ENCODE data around the gene APBB3. TPM values are rescaled to one million over a fixed set of nuclear protein-coding genes. Genes with fewer than 3 reads are reported as not detected.
"Not testable (repeated sequence)": the region's sequence is repeated elsewhere in the genome, so short reads cannot be mapped to it uniquely, and the experiment has no call there.

The APBB3 gene
- total RNA-seq, 2 donors from 2014 or later = 7.4 to 8.3 TPM

- H3K4me1 ChIP-seq = peaks cover 0 to 24% of the 10 kb centered on the region in 2 donors
- DNase-seq (ENCODE audit: low spot score) = no peak
These were observed 31.9 kb upstream of the APBB3 start for GRCh38 chr5:140596321-140596741.

GRCh38 chr5:140595538-140596300 lies 31.3 kb upstream of the APBB3 start:
- Histone ChIP-seq H3K9me3 (no peaks in the 10 kb centered on the region), H3K4me1 (peaks cover 0 to 24% of the 10 kb centered on the region in 2 donors), H3K36me3 (no peaks in the 10 kb centered on the region), H3K27ac (peak overlapping the region; percentile 31 to 37), H3K27me3 (no peaks in the 10 kb centered on the region), H3K4me3 (no peak overlapping the region)
- TF ChIP-seq CTCF (IDR thresholded peaks at IDR 0.05) = no peak
- no peak for DNase-seq (ENCODE audit: low spot score)

More at GRCh38 chr5:140596321-140596741, 31.9 kb upstream of the APBB3 start:
- Histone ChIP-seq H3K9me3 (no peaks in the 10 kb centered on the region), H3K36me3 (no peaks in the 10 kb centered on the region), H3K27me3 (no peaks in the 10 kb centered on the region), H3K4me3 (no peak overlapping the region), H3K27ac (peak overlapping the region; percentile 31 to 37)
- no peak for TF ChIP-seq CTCF (IDR thresholded peaks at IDR 0.05)

GRCh38 chr5:140594169-140594568 lies 29.8 kb upstream of the APBB3 start:
- no peak overlapping the region for H3K27ac ChIP-seq
- peaks cover 0 to 27% of the 10 kb centered on the region in 2 donors for H3K4me1 ChIP-seq

GRCh38 chr5:140593070-140593469 lies 28.7 kb upstream of the APBB3 start:
- not testable (repeated sequence) for DNase-seq (ENCODE audit: low spot score); H3K4me3 ChIP-seq

More at GRCh38 chr5:140594169-140594568, 29.8 kb upstream of the APBB3 start:
- no peak for TF ChIP-seq CTCF (IDR thresholded peaks at IDR 0.05)
- Histone ChIP-seq H3K36me3 (no peaks in the 10 kb centered on the region), H3K9me3 (no peaks in the 10 kb centered on the region), H3K4me3 (no peak overlapping the region), H3K27me3 (no peaks in the 10 kb centered on the region)
- DNase-seq (ENCODE audit: low spot score) = no peak

GRCh38 chr5:140591747-140592372 lies 27.5 kb upstream of the APBB3 start:
- TF ChIP-seq CTCF (IDR thresholded peaks at IDR 0.05) = no peak
- Histone ChIP-seq H3K4me1 (peaks cover 0 to 32% of the 10 kb centered on the region in 2 donors), H3K9me3 (no peaks in the 10 kb centered on the region), H3K36me3 (no peaks in the 10 kb centered on the region), H3K27me3 (no peaks in the 10 kb centered on the region), H3K27ac (no peak overlapping the region), H3K4me3 (no peak overlapping the region)
- DNase-seq (ENCODE audit: low spot score) = no peak

More at GRCh38 chr5:140593070-140593469, 28.7 kb upstream of the APBB3 start:
- not testable (repeated sequence) for H3K36me3 ChIP-seq, H3K27ac ChIP-seq, H3K27me3 ChIP-seq, H3K9me3 ChIP-seq
- peaks cover 0 to 33% of the 10 kb centered on the region in 2 donors for H3K4me1 ChIP-seq

GRCh38 chr5:140590861-140591260 lies 26.5 kb upstream of the APBB3 start:
- peaks cover 0 to 22% of the 10 kb centered on the region in 2 donors for H3K4me1 ChIP-seq
- H3K27ac ChIP-seq = no peak overlapping the region
- H3K27me3 ChIP-seq = no peaks in the 10 kb centered on the region

More at GRCh38 chr5:140590861-140591260, 26.5 kb upstream of the APBB3 start:
- DNase-seq (ENCODE audit: low spot score) = no peak
- H3K36me3 ChIP-seq = no peaks in the 10 kb centered on the region
- no peaks in the 10 kb centered on the region for H3K9me3 ChIP-seq
- no peak overlapping the region for H3K4me3 ChIP-seq
- no peak for TF ChIP-seq CTCF (IDR thresholded peaks at IDR 0.05)
